SHP77 (cell line): ENCODE measurements around the gene SETD6.
A peak's percentile ranks its signal among the peaks of the same experiment; 100 is the strongest.

Experiments
- DNase-seq, 2 experiments: peaks; one replicate each; lab custom pipeline; 2025; lab: John Stamatoyannopoulos, UW

Gene SETD6

GRCh38 chr16:58493756-58494431 is 21.4 kb upstream of the SETD6 start:
- no peak for DNase-seq

GRCh38 chr16:58494981-58495520 is 20.3 kb upstream of the SETD6 start:
- peak; percentile 89 to 92 for DNase-seq

GRCh38 chr16:58495521-58496331 is 19.6 kb upstream of the SETD6 start:
- DNase-seq = no peak

GRCh38 chr16:58497468-58497867 is 17.8 kb upstream of the SETD6 start:
- DNase-seq = no peak

GRCh38 chr16:58497935-58498334 is 17.4 kb upstream of the SETD6 start:
- DNase-seq = no peak

- DNase-seq = no peak
Observed at GRCh38 chr16:58498341-58499091, 16.8 kb upstream of the SETD6 start.

- DNase-seq = no peak
Observed at GRCh38 chr16:58499092-58499511, 16.2 kb upstream of the SETD6 start.

GRCh38 chr16:58499615-58500351 is 15.5 kb upstream of the SETD6 start, which contains the start of gene NDRG4:
Gene NDRG4, plus strand, starts transcription at chr16:58500143. Its CDS starts 106 bp downstream, at chr16:58500249.
- peak; percentile 94 to 96 for DNase-seq

GRCh38 chr16:58500430-58501241 is 14.7 kb upstream of the SETD6 start:
- DNase-seq = no peak

GRCh38 chr16:58501242-58502131 is 13.8 kb upstream of the SETD6 start:
- peak; percentile 30 to 47 for DNase-seq

GRCh38 chr16:58502217-58502921 is 12.9 kb upstream of the SETD6 start:
- DNase-seq = no peak

- DNase-seq = no peak
Observed at GRCh38 chr16:58503166-58503862, 12.0 kb upstream of the SETD6 start.

GRCh38 chr16:58503863-58504688 is 11.2 kb upstream of the SETD6 start:
- DNase-seq = no peak

- no peak for DNase-seq
Observed at GRCh38 chr16:58506241-58507194, 8.8 kb upstream of the SETD6 start.

- no peak for DNase-seq
Observed at GRCh38 chr16:58507195-58507962, 7.9 kb upstream of the SETD6 start.
